DOHH2 (cell line): ENCODE data around the gene SLC6A6.

ENCODE experiments used
- CTCF ChIP-seq: fragments of 200-600 bp; sonication (generic); IDR thresholded peaks from one replicate; pipeline ENCODE4 v1.5.1; 2014; ENCODE audit warnings: antibody characterized with exemption, mild to moderate bottlenecking, low read depth, low read length; ENCODE audit not compliant: poor library complexity, severe bottlenecking
- EZH2phosphoT487 ChIP-seq: fragments of 200-600 bp; sonication (generic); IDR thresholded peaks from 2 replicates; pipeline ENCODE4 v1.6.1; 2017; ENCODE audit warnings: borderline replicate concordance, mild to moderate bottlenecking, antibody characterized with exemption, low read length, moderate library complexity, mixed read lengths

- TF ChIP-seq CTCF (no peak), EZH2phosphoT487 (no peak)
Observed at GRCh38 chr3:14440531-14441239, 38.3 kb downstream of the SLC6A6 start.
